ENCODE measurements around the gene NACC2. TPM values are rescaled to one million over a fixed set of nuclear protein-coding genes. Genes with fewer than 3 reads are reported as not detected.

Gene NACC2
- total and polyA plus RNA-seq, 10 of the 15 experiments (the other 5 are each of a cell fraction or from before 2014, with no cell fraction given) = 0.66 to 14.7 (median 3.5) TPM

DNA sequence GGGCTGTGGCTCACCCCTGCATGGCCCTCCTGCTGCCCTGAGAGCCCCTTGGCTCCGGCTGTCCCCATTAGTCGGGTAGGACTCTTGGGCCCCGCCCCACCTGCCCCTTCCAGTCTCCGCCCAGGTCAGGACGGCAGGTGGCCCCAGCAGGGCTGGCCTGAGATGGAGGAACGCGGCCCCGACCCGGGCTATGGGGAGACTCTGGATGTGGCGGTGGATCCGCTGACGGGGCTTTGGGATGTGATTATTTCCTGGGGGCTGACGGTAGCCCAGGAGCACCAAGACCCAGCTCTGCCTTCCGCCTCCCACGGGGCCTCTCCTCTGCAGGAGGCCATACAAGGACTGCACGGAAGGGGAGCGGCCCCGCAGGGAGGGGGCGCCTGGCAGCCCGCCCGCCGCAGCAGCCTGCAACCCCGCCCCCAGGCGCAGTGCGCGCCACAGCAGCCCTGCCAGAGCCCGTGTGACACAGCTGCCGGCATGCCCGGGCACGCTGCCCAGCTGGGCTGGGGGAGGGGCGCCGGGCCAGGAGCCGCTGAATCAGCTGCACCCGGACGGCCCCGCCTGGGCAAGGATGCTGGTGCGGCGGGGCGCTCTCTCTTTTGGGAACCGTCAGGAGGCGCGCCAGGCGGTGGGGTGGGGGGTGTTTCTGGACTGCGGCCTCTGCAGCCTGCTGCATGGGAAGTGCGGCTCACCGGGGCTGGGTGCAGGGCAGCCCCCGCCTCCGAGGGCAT is 14.4 kb upstream of the NACC2 start (continued):
- TF ChIP-seq, protein P1, sequence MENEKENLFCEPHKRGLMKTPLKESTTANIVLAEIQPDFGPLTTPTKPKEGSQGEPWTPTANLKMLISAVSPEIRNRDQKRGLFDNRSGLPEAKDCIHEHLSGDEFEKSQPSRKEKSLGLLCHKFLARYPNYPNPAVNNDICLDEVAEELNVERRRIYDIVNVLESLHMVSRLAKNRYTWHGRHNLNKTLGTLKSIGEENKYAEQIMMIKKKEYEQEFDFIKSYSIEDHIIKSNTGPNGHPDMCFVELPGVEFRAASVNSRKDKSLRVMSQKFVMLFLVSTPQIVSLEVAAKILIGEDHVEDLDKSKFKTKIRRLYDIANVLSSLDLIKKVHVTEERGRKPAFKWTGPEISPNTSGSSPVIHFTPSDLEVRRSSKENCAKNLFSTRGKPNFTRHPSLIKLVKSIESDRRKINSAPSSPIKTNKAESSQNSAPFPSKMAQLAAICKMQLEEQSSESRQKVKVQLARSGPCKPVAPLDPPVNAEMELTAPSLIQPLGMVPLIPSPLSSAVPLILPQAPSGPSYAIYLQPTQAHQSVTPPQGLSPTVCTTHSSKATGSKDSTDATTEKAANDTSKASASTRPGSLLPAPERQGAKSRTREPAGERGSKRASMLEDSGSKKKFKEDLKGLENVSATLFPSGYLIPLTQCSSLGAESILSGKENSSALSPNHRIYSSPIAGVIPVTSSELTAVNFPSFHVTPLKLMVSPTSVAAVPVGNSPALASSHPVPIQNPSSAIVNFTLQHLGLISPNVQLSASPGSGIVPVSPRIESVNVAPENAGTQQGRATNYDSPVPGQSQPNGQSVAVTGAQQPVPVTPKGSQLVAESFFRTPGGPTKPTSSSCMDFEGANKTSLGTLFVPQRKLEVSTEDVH (IDR thresholded peaks at IDR 0.05; ENCODE audit: low read depth, partially characterized antibody) = no peak
- no peak for TF ChIP-seq ZNF217 (IDR thresholded peaks at IDR 0.05)
- TF ChIP-seq, protein P2, sequence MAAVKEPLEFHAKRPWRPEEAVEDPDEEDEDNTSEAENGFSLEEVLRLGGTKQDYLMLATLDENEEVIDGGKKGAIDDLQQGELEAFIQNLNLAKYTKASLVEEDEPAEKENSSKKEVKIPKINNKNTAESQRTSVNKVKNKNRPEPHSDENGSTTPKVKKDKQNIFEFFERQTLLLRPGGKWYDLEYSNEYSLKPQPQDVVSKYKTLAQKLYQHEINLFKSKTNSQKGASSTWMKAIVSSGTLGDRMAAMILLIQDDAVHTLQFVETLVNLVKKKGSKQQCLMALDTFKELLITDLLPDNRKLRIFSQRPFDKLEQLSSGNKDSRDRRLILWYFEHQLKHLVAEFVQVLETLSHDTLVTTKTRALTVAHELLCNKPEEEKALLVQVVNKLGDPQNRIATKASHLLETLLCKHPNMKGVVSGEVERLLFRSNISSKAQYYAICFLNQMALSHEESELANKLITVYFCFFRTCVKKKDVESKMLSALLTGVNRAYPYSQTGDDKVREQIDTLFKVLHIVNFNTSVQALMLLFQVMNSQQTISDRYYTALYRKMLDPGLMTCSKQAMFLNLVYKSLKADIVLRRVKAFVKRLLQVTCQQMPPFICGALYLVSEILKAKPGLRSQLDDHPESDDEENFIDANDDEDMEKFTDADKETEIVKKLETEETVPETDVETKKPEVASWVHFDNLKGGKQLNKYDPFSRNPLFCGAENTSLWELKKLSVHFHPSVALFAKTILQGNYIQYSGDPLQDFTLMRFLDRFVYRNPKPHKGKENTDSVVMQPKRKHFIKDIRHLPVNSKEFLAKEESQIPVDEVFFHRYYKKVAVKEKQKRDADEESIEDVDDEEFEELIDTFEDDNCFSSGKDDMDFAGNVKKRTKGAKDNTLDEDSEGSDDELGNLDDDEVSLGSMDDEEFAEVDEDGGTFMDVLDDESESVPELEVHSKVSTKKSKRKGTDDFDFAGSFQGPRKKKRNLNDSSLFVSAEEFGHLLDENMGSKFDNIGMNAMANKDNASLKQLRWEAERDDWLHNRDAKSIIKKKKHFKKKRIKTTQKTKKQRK (IDR thresholded peaks at IDR 0.05; ENCODE audit: low read depth, low read length) = no peak
- TF ChIP-seq KDM1A (IDR thresholded peaks at IDR 0.05; ENCODE audit: borderline replicate concordance) = no peak
- no peak; the same call in 1 of the 2 replicates for TF ChIP-seq POLR2AphosphoS2 (IDR thresholded peaks at IDR 0.05; ENCODE audit: low read depth, low read length)
- TF ChIP-seq, protein P3, sequence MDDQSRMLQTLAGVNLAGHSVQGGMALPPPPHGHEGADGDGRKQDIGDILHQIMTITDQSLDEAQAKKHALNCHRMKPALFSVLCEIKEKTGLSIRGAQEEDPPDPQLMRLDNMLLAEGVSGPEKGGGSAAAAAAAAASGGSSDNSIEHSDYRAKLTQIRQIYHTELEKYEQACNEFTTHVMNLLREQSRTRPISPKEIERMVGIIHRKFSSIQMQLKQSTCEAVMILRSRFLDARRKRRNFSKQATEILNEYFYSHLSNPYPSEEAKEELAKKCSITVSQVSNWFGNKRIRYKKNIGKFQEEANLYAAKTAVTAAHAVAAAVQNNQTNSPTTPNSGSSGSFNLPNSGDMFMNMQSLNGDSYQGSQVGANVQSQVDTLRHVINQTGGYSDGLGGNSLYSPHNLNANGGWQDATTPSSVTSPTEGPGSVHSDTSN (IDR thresholded peaks at IDR 0.05; ENCODE audit: insufficient replicate concordance, low read depth, low read length) = peak; percentile 80
- no peak for TF ChIP-seq HDAC6 (IDR thresholded peaks at IDR 0.05; ENCODE audit: unreplicated experiment)
- no peak for TF ChIP-seq FOXM1 (IDR thresholded peaks at IDR 0.05; ENCODE audit: low read depth, low read length)
- TF ChIP-seq RUNX3 (IDR thresholded peaks at IDR 0.05; ENCODE audit: low read length) = no peak
- TF ChIP-seq, protein P4, sequence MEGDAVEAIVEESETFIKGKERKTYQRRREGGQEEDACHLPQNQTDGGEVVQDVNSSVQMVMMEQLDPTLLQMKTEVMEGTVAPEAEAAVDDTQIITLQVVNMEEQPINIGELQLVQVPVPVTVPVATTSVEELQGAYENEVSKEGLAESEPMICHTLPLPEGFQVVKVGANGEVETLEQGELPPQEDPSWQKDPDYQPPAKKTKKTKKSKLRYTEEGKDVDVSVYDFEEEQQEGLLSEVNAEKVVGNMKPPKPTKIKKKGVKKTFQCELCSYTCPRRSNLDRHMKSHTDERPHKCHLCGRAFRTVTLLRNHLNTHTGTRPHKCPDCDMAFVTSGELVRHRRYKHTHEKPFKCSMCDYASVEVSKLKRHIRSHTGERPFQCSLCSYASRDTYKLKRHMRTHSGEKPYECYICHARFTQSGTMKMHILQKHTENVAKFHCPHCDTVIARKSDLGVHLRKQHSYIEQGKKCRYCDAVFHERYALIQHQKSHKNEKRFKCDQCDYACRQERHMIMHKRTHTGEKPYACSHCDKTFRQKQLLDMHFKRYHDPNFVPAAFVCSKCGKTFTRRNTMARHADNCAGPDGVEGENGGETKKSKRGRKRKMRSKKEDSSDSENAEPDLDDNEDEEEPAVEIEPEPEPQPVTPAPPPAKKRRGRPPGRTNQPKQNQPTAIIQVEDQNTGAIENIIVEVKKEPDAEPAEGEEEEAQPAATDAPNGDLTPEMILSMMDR (IDR thresholded peaks at IDR 0.05 in 2 of 3, conservative IDR thresholded peaks at IDR 0.05 in 1 of 3; ENCODE audit: control insufficient read depth in 2 of 3, extremely low read depth in 1 of 3, insufficient read depth in 1 of 3, low read depth in 3 of 3, low read length in 3 of 3) = peak in 2 of 3 experiments; percentile 9 to 19; a peak in 2 of 6 replicates
- no peak for TF ChIP-seq CEBPB (IDR thresholded peaks at IDR 0.05; ENCODE audit: borderline replicate concordance in 1 of 2, low read depth in 2 of 2, low read length in 2 of 2)
- TF ChIP-seq, protein P5, sequence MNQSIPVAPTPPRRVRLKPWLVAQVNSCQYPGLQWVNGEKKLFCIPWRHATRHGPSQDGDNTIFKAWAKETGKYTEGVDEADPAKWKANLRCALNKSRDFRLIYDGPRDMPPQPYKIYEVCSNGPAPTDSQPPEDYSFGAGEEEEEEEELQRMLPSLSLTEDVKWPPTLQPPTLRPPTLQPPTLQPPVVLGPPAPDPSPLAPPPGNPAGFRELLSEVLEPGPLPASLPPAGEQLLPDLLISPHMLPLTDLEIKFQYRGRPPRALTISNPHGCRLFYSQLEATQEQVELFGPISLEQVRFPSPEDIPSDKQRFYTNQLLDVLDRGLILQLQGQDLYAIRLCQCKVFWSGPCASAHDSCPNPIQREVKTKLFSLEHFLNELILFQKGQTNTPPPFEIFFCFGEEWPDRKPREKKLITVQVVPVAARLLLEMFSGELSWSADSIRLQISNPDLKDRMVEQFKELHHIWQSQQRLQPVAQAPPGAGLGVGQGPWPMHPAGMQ (IDR thresholded peaks at IDR 0.05; ENCODE audit: borderline replicate concordance) = no peak
- no peak for TF ChIP-seq ZNF622 (IDR thresholded peaks at IDR 0.05)
- TF ChIP-seq MTA3 (IDR thresholded peaks at IDR 0.05; ENCODE audit: borderline replicate concordance, low read length) = no peak
- TF ChIP-seq, protein P6, sequence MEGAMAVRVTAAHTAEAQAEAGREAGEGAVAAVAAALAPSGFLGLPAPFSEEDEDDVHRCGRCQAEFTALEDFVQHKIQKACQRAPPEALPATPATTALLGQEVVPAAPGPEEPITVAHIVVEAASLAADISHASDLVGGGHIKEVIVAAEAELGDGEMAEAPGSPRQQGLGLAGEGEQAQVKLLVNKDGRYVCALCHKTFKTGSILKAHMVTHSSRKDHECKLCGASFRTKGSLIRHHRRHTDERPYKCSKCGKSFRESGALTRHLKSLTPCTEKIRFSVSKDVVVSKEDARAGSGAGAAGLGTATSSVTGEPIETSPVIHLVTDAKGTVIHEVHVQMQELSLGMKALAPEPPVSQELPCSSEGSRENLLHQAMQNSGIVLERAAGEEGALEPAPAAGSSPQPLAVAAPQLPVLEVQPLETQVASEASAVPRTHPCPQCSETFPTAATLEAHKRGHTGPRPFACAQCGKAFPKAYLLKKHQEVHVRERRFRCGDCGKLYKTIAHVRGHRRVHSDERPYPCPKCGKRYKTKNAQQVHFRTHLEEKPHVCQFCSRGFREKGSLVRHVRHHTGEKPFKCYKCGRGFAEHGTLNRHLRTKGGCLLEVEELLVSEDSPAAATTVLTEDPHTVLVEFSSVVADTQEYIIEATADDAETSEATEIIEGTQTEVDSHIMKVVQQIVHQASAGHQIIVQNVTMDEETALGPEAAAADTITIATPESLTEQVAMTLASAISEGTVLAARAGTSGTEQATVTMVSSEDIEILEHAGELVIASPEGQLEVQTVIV (IDR thresholded peaks at IDR 0.05; ENCODE audit: borderline replicate concordance, partially characterized antibody) = no peak

All from GM12878 (cell line).